HG03571 (cell line): Measurements from ENCODE around the gene SUSD1.

ENCODE experiments used
- ATAC-seq: cut with Tn5 transposase; IDR thresholded peaks from one replicate; pipeline ENCODE4 v1.9.1; 2021; ENCODE audit not compliant: unreplicated experiment

Gene SUSD1

GRCh38 chr9:112072721-112073638 is 102.1 kb downstream of the SUSD1 start:
- no peak for ATAC-seq

GRCh38 chr9:112069318-112070169 is 105.6 kb downstream of the SUSD1 start:
- peak; percentile 46 for ATAC-seq

GRCh38 chr9:112065806-112066606 is 109.1 kb downstream of the SUSD1 start:
- ATAC-seq: no peak

GRCh38 chr9:112064871-112065270 is 110.2 kb downstream of the SUSD1 start:
- ATAC-seq: no peak

GRCh38 chr9:112063586-112063985 is 111.5 kb downstream of the SUSD1 start:
- no peak for ATAC-seq

- no peak for ATAC-seq
Measured at GRCh38 chr9:112063151-112063550, 111.9 kb downstream of the SUSD1 start.

- ATAC-seq: peak; percentile 80
Measured at GRCh38 chr9:112061152-112061740, 113.9 kb downstream of the SUSD1 start.

- ATAC-seq: no peak
Measured at GRCh38 chr9:112059966-112060320, 115.2 kb downstream of the SUSD1 start.

- ATAC-seq: no peak
Measured at GRCh38 chr9:112059145-112059965, 115.7 kb downstream of the SUSD1 start.

GRCh38 chr9:112056996-112057395 is 118.1 kb downstream of the SUSD1 start:
- ATAC-seq: no peak

GRCh38 chr9:112054916-112055315 is 120.2 kb downstream of the SUSD1 start:
- no peak for ATAC-seq

GRCh38 chr9:112051812-112052211 is 123.3 kb downstream of the SUSD1 start:
- no peak for ATAC-seq

- no peak for ATAC-seq
Measured at GRCh38 chr9:112050544-112051475, 124.3 kb downstream of the SUSD1 start.

GRCh38 chr9:112049811-112050516 is 125.1 kb downstream of the SUSD1 start:
- ATAC-seq: no peak

GRCh38 chr9:112048924-112049691 is 126.0 kb downstream of the SUSD1 start:
- no peak for ATAC-seq

GRCh38 chr9:112047538-112048066 is 127.5 kb downstream of the SUSD1 start:
- no peak for ATAC-seq

GRCh38 chr9:112046181-112046580 is 128.9 kb downstream of the SUSD1 start:
- ATAC-seq: no peak
